Mammary epithelial cell (primary cell): ENCODE measurements around the gene MYMX.

ENCODE experiments used
- CTCF ChIP-seq, 2 donors: IDR thresholded peaks in 1 of 2; conservative IDR thresholded peaks in 1 of 2; 2 replicates each; pipeline ENCODE4 v1.5.1; 2011 to 2012; ENCODE audit warnings: inconsistent platforms in 2 of 2, low read length in 2 of 2, mild to moderate bottlenecking in 2 of 2, control low read depth in 1 of 2, low read depth in 1 of 2; ENCODE audit not compliant: insufficient read depth in 1 of 2; ENCODE audit errors: extremely low read depth in 1 of 2
- EZH2 ChIP-seq: IDR thresholded peaks from 2 replicates; pipeline ENCODE4 v1.6.1; 2012; ENCODE audit warnings: low read length, inconsistent platforms, borderline replicate concordance

DNA sequence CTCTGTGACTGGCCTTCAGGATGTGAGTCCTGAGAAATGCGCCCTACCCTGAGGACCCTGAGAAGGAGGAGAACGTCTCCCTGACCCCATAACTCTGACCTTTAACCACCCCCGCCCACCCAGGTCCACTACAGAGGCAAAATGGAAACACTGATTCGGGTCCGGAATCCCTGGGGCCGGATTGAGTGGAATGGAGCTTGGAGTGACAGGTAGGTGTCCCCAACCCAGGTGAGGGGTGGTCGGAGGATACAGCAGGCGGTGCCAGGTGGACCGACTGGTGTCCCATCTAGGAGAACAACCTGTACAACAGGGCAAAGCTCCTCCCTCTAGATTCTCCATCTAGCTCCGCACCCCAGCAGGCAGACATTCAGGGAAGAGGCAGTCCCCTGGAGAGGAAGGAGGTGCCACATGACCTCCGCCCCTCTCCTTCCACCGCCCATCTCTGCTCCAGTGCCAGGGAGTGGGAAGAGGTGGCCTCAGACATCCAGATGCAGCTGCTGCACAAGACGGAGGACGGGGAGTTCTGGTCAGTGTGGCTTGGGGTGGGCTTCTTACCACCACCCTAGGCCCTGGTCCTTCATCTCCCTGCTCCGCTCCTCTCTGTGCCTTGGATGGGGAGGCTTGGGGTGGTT, 40.5 kb upstream of the MYMX start:
- TF ChIP-seq CTCF (conservative IDR thresholded peaks at IDR 0.05 in 1 of 2, IDR thresholded peaks at IDR 0.05 in 1 of 2; ENCODE audit: extremely low read depth in 1 of 2, insufficient read depth in 1 of 2, low read depth in 1 of 2, low read length in 2 of 2): no peak
- no peak for TF ChIP-seq EZH2
